Stimulated activated CD8-positive, alpha-beta memory T cell treated with anti-CD3 and anti-CD28 coated beads, Interleukin-4, amount 100 ng/mL, for 1 hour (primary cell): ENCODE measurements around the gene GBF1.

Experiments
- DNase-seq, 2 donors: peaks; one replicate each; pipeline ENCODE4 v3.0.0-alpha.2; 2020; ENCODE audit warnings: low read depth in 2 of 2, low spot score in 1 of 2

Gene GBF1

GRCh38 chr10:102266670-102267069 is 21.3 kb downstream of the GBF1 start:
- no peak for DNase-seq

- DNase-seq: no peak
Measured at GRCh38 chr10:102267748-102268147, 22.4 kb downstream of the GBF1 start.

GRCh38 chr10:102268375-102268888 is 23.1 kb downstream of the GBF1 start:
- no peak for DNase-seq

GRCh38 chr10:102269017-102269416 is 23.7 kb downstream of the GBF1 start:
- no peak for DNase-seq

- DNase-seq: no peak
Measured at GRCh38 chr10:102274062-102274461, 28.7 kb downstream of the GBF1 start.

- DNase-seq: no peak
Measured at GRCh38 chr10:102275343-102275742, 30.0 kb downstream of the GBF1 start.

- DNase-seq: no peak
Measured at GRCh38 chr10:102279104-102279503, 33.8 kb downstream of the GBF1 start.

- DNase-seq: no peak
Measured at GRCh38 chr10:102280397-102281101, 35.2 kb downstream of the GBF1 start.

GRCh38 chr10:102281102-102281487 is 35.8 kb downstream of the GBF1 start:
- no peak for DNase-seq

GRCh38 chr10:102283488-102283887 is 38.2 kb downstream of the GBF1 start:
- no peak for DNase-seq

GRCh38 chr10:102283890-102284289 is 38.6 kb downstream of the GBF1 start:
- no peak for DNase-seq

- no peak for DNase-seq
Measured at GRCh38 chr10:102284531-102284930, 39.2 kb downstream of the GBF1 start.

- no peak for DNase-seq
Measured at GRCh38 chr10:102285133-102285532, 39.8 kb downstream of the GBF1 start.

GRCh38 chr10:102286216-102286615 is 40.9 kb downstream of the GBF1 start:
- DNase-seq: no peak

- no peak for DNase-seq
Measured at GRCh38 chr10:102287538-102287937, 42.2 kb downstream of the GBF1 start.

- no peak for DNase-seq
Measured at GRCh38 chr10:102287991-102288390, 42.7 kb downstream of the GBF1 start.

- no peak for DNase-seq
Measured at GRCh38 chr10:102289356-102289755, 44.0 kb downstream of the GBF1 start.

- no peak for DNase-seq
Measured at GRCh38 chr10:102289840-102290239, 44.5 kb downstream of the GBF1 start.

GRCh38 chr10:102291221-102291905 is 46.0 kb downstream of the GBF1 start:
- no peak for DNase-seq

GRCh38 chr10:102297101-102297500 is 51.8 kb downstream of the GBF1 start:
- no peak for DNase-seq

- no peak for DNase-seq
Measured at GRCh38 chr10:102298899-102299298, 53.6 kb downstream of the GBF1 start.

- DNase-seq: no peak
Measured at GRCh38 chr10:102299873-102300272, 54.5 kb downstream of the GBF1 start.
